IMR-90 (cell line): ENCODE data around the gene ASB7. TPM values are rescaled to one million over a fixed set of nuclear protein-coding genes. Genes with fewer than 3 reads are reported as not detected.

Source experiments
- ATAC-seq: fragments of 200-7000 bp; cut with Tn5 transposase; 2 replicates; pipeline ENCODE4 v1.9.1; 2020; ENCODE audit warnings: low read depth, mild to moderate bottlenecking, moderate library complexity
- BruUV-seq: library from RNA; stranded (reverse); fragments of 400-500 nt; replicated peaks from 2 replicates; lab custom pipeline; 2021; lab: Mats Ljungman, UMichigan
- CTCF ChIA-PET: fragments of 300-600 bp; formaldehyde crosslinking; extraction: SDS; loops from one replicate; lab custom pipeline; 2021; ENCODE audit warnings: antibody characterized with exemption; lab: Yijun Ruan, JAX
- POLR2A ChIA-PET: fragments of 300-600 bp; sonication (Branson Sonifier 250); formaldehyde crosslinking; loops from one replicate; lab custom pipeline; 2022; ENCODE audit warnings: antibody characterized with exemption; ENCODE audit not compliant: unreplicated experiment; lab: Charles Lee
- DNase-seq: peaks from one replicate; pipeline ENCODE4 v3.0.0; 2013
- H2AFZ ChIP-seq: replicated peaks from 2 replicates; pipeline ENCODE3; 2013; ENCODE audit warnings: low read length, mild to moderate bottlenecking; ENCODE audit not compliant: poor library complexity
- H2AK5ac ChIP-seq: 2 replicates; pipeline ENCODE4 v1.6.1; 2013; ENCODE audit warnings: low read depth, low read length, inconsistent platforms
- H2AK9ac ChIP-seq: replicated peaks from 2 replicates; pipeline ENCODE3; 2013; ENCODE audit warnings: mild to moderate bottlenecking, low read depth, low read length, moderate library complexity; ENCODE audit not compliant: poor library complexity
- H2BK120ac ChIP-seq: 2 replicates; pipeline ENCODE4 v1.6.1; 2013; ENCODE audit warnings: low read depth, low read length, inconsistent platforms
- H2BK15ac ChIP-seq: 3 replicates; pipeline ENCODE4 v1.6.1; 2013; ENCODE audit warnings: low read depth, low read length, inconsistent platforms
- H2BK20ac ChIP-seq: 2 replicates; pipeline ENCODE4 v1.6.1; 2013; ENCODE audit warnings: low read depth, mild to moderate bottlenecking, inconsistent platforms, low read length, moderate library complexity
- H2BK5ac ChIP-seq: 2 replicates; pipeline ENCODE4 v1.6.1; 2013; ENCODE audit warnings: mild to moderate bottlenecking, low read depth, low read length, inconsistent platforms; ENCODE audit not compliant: poor library complexity, severe bottlenecking
- H3K14ac ChIP-seq: replicated peaks from 2 replicates; pipeline ENCODE4 v1.6.1; 2013; ENCODE audit warnings: low read depth, low read length, inconsistent platforms
- H3K18ac ChIP-seq: 2 replicates; pipeline ENCODE4 v1.6.1; 2013; ENCODE audit warnings: low read depth, low read length, control low read depth
- H3K23ac ChIP-seq: 2 replicates; pipeline ENCODE4 v1.6.1; 2013; ENCODE audit warnings: low read depth, low read length, inconsistent platforms
- H3K27ac ChIP-seq: 2 replicates; pipeline ENCODE4 v1.5.1; 2013; ENCODE audit warnings: mild to moderate bottlenecking, control low read depth, low read length; ENCODE audit not compliant: insufficient read depth
- H3K27me3 ChIP-seq: 2 replicates; pipeline ENCODE4 v1.6.1; 2013; ENCODE audit warnings: low read length; ENCODE audit not compliant: control insufficient read depth, insufficient read depth
- H3K36me3 ChIP-seq: 2 replicates; pipeline ENCODE4 v1.6.1; 2013; ENCODE audit warnings: low read length, mixed read lengths; ENCODE audit not compliant: control insufficient read depth, insufficient read depth
- H3K4ac ChIP-seq: 2 replicates; pipeline ENCODE4 v1.6.1; 2013; ENCODE audit warnings: low read depth, low read length, inconsistent platforms
- H3K4me1 ChIP-seq: 2 replicates; pipeline ENCODE4 v1.6.1; 2013; ENCODE audit warnings: low read length, mixed read lengths; ENCODE audit not compliant: control insufficient read depth, insufficient read depth
- H3K4me2 ChIP-seq: 2 replicates; pipeline ENCODE4 v1.6.1; 2013; ENCODE audit warnings: low read depth, mild to moderate bottlenecking, control low read depth, low read length, moderate library complexity
- H3K4me3 ChIP-seq: 2 replicates; pipeline ENCODE4 v1.5.1; 2013; ENCODE audit warnings: low read depth, mild to moderate bottlenecking, control low read depth, low read length, moderate library complexity; ENCODE audit not compliant: insufficient read depth
- H3K56ac ChIP-seq: 2 replicates; pipeline ENCODE4 v1.6.1; 2013; ENCODE audit warnings: low read length, inconsistent platforms; ENCODE audit not compliant: insufficient read depth; ENCODE audit errors: extremely low read depth
- H3K79me1 ChIP-seq, 2 experiments: 2 replicates each; pipeline ENCODE4 v1.6.1; 2013; ENCODE audit warnings: low read length in 2 of 2, inconsistent platforms in 1 of 2, low read depth in 1 of 2
- H3K9ac ChIP-seq: 2 replicates; pipeline ENCODE4 v1.6.1; 2013; ENCODE audit warnings: low read depth, low read length, control low read depth
- H3K9me1 ChIP-seq: 2 replicates; pipeline ENCODE4 v1.6.1; 2013; ENCODE audit warnings: low read length, inconsistent platforms; ENCODE audit not compliant: insufficient read depth
- H3K9me3 ChIP-seq: 2 replicates; pipeline ENCODE4 v1.6.1; 2013; ENCODE audit warnings: low read length; ENCODE audit not compliant: control insufficient read depth, insufficient read depth
- H4K20me1 ChIP-seq: 2 replicates; pipeline ENCODE4 v1.6.1; 2013; ENCODE audit warnings: low read length, inconsistent platforms; ENCODE audit not compliant: insufficient read depth
- H4K5ac ChIP-seq: 2 replicates; pipeline ENCODE4 v1.6.1; 2013; ENCODE audit warnings: mild to moderate bottlenecking, low read depth, low read length, control low read depth
- H4K8ac ChIP-seq, 2 experiments: 2 replicates each; pipeline ENCODE4 v1.6.1; 2013; ENCODE audit warnings: low read depth in 2 of 2, low read length in 2 of 2, control low read depth in 1 of 2, inconsistent platforms in 1 of 2
- H4K91ac ChIP-seq: 2 replicates; pipeline ENCODE4 v1.6.1; 2013; ENCODE audit warnings: low read depth, low read length, inconsistent platforms; ENCODE audit not compliant: insufficient read depth
- BHLHE40 ChIP-seq: fragments of 150-350 bp; IDR thresholded peaks from 2 replicates; pipeline ENCODE4 v1.6.1; 2016; ENCODE audit warnings: mild to moderate bottlenecking, low read depth, low read length
- CEBPB ChIP-seq: IDR thresholded peaks from 2 replicates; pipeline ENCODE4 v1.6.1; 2012; ENCODE audit warnings: low read depth, low read length, improper control_type of control experiment
- CHD1 ChIP-seq: IDR thresholded peaks from 2 replicates; pipeline ENCODE4 v1.6.1; 2012; ENCODE audit warnings: low read depth, low read length, improper control_type of control experiment
- CTCF ChIP-seq: conservative IDR thresholded peaks from 2 replicates; pipeline ENCODE4 v1.5.1; 2012; ENCODE audit warnings: mild to moderate bottlenecking, low read depth, low read length, improper control_type of control experiment
- ELK1 ChIP-seq: fragments of 150-350 bp; IDR thresholded peaks from 2 replicates; pipeline ENCODE4 v1.6.1; 2016; ENCODE audit warnings: low read depth, mild to moderate bottlenecking, low read length, moderate library complexity, borderline replicate concordance
- FOS ChIP-seq: fragments of 150-350 bp; IDR thresholded peaks from 2 replicates; pipeline ENCODE4 v1.6.1; 2016; ENCODE audit warnings: low read depth, low read length
- MAFK ChIP-seq: IDR thresholded peaks from 2 replicates; pipeline ENCODE4 v1.6.1; 2012; ENCODE audit warnings: low read depth, low read length, improper control_type of control experiment
- MAZ ChIP-seq: IDR thresholded peaks from 2 replicates; pipeline ENCODE4 v1.6.1; 2012; ENCODE audit warnings: low read depth, mild to moderate bottlenecking, low read length, improper control_type of control experiment, moderate library complexity, borderline replicate concordance
- MXI1 ChIP-seq: IDR thresholded peaks from 2 replicates; pipeline ENCODE4 v1.6.1; 2012; ENCODE audit warnings: low read depth, mild to moderate bottlenecking, low read length, moderate library complexity, borderline replicate concordance
- NFE2L2 ChIP-seq: fragments of 150-350 bp; IDR thresholded peaks from 2 replicates; pipeline ENCODE4 v1.6.1; 2016; ENCODE audit warnings: low read depth, mild to moderate bottlenecking, low read length
- POLR2A ChIP-seq: IDR thresholded peaks from 2 replicates; pipeline ENCODE4 v1.6.1; 2012; ENCODE audit warnings: mild to moderate bottlenecking, low read depth, low read length
- RAD21 ChIP-seq: IDR thresholded peaks from 2 replicates; pipeline ENCODE4 v1.6.1; 2012; ENCODE audit warnings: low read length, improper control_type of control experiment
- RCOR1 ChIP-seq: IDR thresholded peaks from 2 replicates; pipeline ENCODE4 v1.6.1; 2012; ENCODE audit warnings: mild to moderate bottlenecking, low read length, improper control_type of control experiment; ENCODE audit not compliant: insufficient replicate concordance
- RFX5 ChIP-seq: IDR thresholded peaks from 2 replicates; pipeline ENCODE4 v1.8.0; 2012; ENCODE audit warnings: low read depth, mild to moderate bottlenecking, low read length, moderate library complexity
- SMC3 ChIP-seq: fragments of 150-350 bp; IDR thresholded peaks from 2 replicates; pipeline ENCODE4 v1.6.1; 2016; ENCODE audit warnings: low read depth, mild to moderate bottlenecking, antibody characterized with exemption, low read length, moderate library complexity
- USF2 ChIP-seq: fragments of 150-350 bp; IDR thresholded peaks from 2 replicates; pipeline ENCODE4 v1.6.1; 2017; ENCODE audit warnings: mild to moderate bottlenecking, antibody characterized with exemption, low read length, low read depth
- WGBS, 2 experiments: methylation state at CpG; one replicate each; pipeline versions ENCODE4 v1.1.5 to v1.1.7; 2013; ENCODE audit warnings: missing lambda C conversion rate in 2 of 2; ENCODE audit not compliant: insufficient read length in 1 of 2; ENCODE audit errors: extremely low coverage in 2 of 2; 5-methylcytosine and 5-hydroxymethylcytosine counted together
- dilution Hi-C: fragments of 300-500 bp; cut with HindIII; formaldehyde crosslinking; loops from one replicate; pipeline ENCODE4 v1.14.3; 2018; ENCODE audit warnings: low sequenced_read_pairs; ENCODE audit not compliant: unreplicated experiment
- in situ Hi-C: fragments of 300-500 bp; cut with MboI; formaldehyde crosslinking; loops from 3 replicates; pipeline ENCODE4 v1.14.3; 2019; ENCODE audit warnings: low sequenced_read_pairs, inconsistent platforms, mixed read lengths
- intact Hi-C: fragments of 100-400 bp; cut with micrococcal nuclease; formaldehyde crosslinking; loops from 2 replicates; pipeline ENCODE4 v1.10.0; 2022
- polyA plus RNA-seq, 3 experiments: library from polyadenylated mRNA; depleted of rRNA; stranded (reverse); fragments of >200 nt; gene quantifications; 2 replicates each; pipeline ENCODE4 v1.2.3, GENCODE V29; 2012; ENCODE audit warnings: low replicate concordance in 1 of 3
- total RNA-seq: library from RNA; depleted of rRNA; stranded (reverse); fragments of >200 nt; gene quantifications from 2 replicates; pipeline ENCODE4 v1.2.3, GENCODE V29; 2012

The ASB7 gene
- total and polyA plus RNA-seq, 2 of the 4 experiments (the other 2 are of a cell fraction) = 7.7 to 16.7 TPM

GRCh38 chr15:100669260-100669659 lies 66.9 kb downstream of the ASB7 start:
- Histone ChIP-seq H2BK5ac (no peak overlapping the region), H3K36me3 (no peaks in the 10 kb centered on the region), H4K91ac (no peak overlapping the region; the same call in 1 of the 2 replicates), H3K27ac (no peak overlapping the region), H3K56ac (no peak overlapping the region), H2BK20ac (peak overlapping the region; percentile 81; the same call in 1 of the 2 replicates), H2BK15ac (peak overlapping the region; percentile 21; the same call in 1 of the 3 replicates), H4K8ac (no peak overlapping the region), H3K79me1 (no peaks in the 10 kb centered on the region), H3K4me1 (peaks cover 10% of the 10 kb centered on the region; the same call in 1 of the 2 replicates), H3K14ac (no peak overlapping the region), H3K27me3 (no peaks in the 10 kb centered on the region), H3K9me3 (no peaks in the 10 kb centered on the region), H3K23ac (no peak overlapping the region), H2AK5ac (no peak overlapping the region), H2BK120ac (peak overlapping the region; percentile 89), H3K9me1 (peaks cover 12% of the 10 kb centered on the region), H3K4ac (0 out of 2 replicates have a peak overlapping the region, but pooled peaks have one; percentile 18), H3K4me2 (no peak overlapping the region), H3K18ac (no peak overlapping the region), H2AK9ac (no peak overlapping the region), H2AFZ (no peak overlapping the region), H4K20me1 (no peaks in the 10 kb centered on the region), H4K5ac (no peak overlapping the region), H3K4me3 (no peak overlapping the region), H3K9ac (no peak overlapping the region)
- POLR2A ChIA-PET = no interaction called here
- in situ Hi-C loops (loop anchor here (10.0 kb wide), 1 partner anchor 206 kb away; the partner anchor contains the start of gene ALDH1A3), dilution Hi-C loops (no loop called here), intact Hi-C loops (no loop called here)
- DNase-seq (no peak), ATAC-seq (no peak)
- 96% methylated on average over 9 of the region's 15 CpGs; no CpG with 5 or more reads in 1 of the 2 experiments for WGBS, 2 experiments
- BruUV-seq = no TSS peak
- TF ChIP-seq RFX5 (no peak), CTCF (no peak), RCOR1 (no peak), MAZ (no peak), MAFK (no peak), BHLHE40 (no peak), USF2 (no peak), SMC3 (no peak), CHD1 (no peak), RAD21 (no peak), ELK1 (no peak), MXI1 (no peak), POLR2A (no peak), CEBPB (no peak), NFE2L2 (no peak), FOS (no peak)
- CTCF ChIA-PET = interaction anchor here (0.6 kb wide), 1 partner anchor 204 kb away, joined by 3 read pairs; no protein-coding TSS in a partner anchor
